T-cell (primary cell): ENCODE measurements around the gene TMEM14A. TPM values are rescaled to one million over a fixed set of nuclear protein-coding genes. Genes with fewer than 3 reads are reported as not detected.

ENCODE experiments used
- ATAC-seq, 4 experiments: fragments of 200-7000 bp in 3 of 4; fragments of 150-1000 bp in 1 of 4; cut with Tn5 transposase; replicated peaks in 1 of 4; 1 replicate in 3 of 4; 2 replicates in 1 of 4; pipeline ENCODE4 v1.10.0; 2021; ENCODE audit warnings: moderate library complexity in 3 of 4, mild to moderate bottlenecking in 2 of 4, moderate number of reproducible peaks in 1 of 4
- CTCF ChIA-PET, 2 donors: fragments of 300-600 bp; sonication (Branson Sonifier 250); formaldehyde crosslinking; loops; one replicate each; lab custom pipeline; 2022; ENCODE audit warnings: antibody characterized with exemption in 2 of 2; lab: Charles Lee
- POLR2A ChIA-PET, 2 donors: fragments of 300-600 bp; sonication (Branson Sonifier 250); formaldehyde crosslinking; loops; one replicate each; lab custom pipeline; 2022; ENCODE audit warnings: antibody characterized with exemption in 2 of 2; lab: Charles Lee
- DNase-seq, 35 experiments: peaks; one replicate each; pipeline versions ENCODE4 v3.0.0 to v3.0.0-alpha.2; 2013 to 2023
- H3K27ac ChIP-seq: one replicate; pipeline ENCODE4 v1.5.1; 2013; ENCODE audit warnings: low read length
- H3K27me3 ChIP-seq, 2 experiments: replicated peaks in 1 of 2; 1 replicate in 1 of 2; 2 replicates in 1 of 2; pipeline versions ENCODE4 v1.6.1 to v1.7.0; 2013; ENCODE audit warnings: low read length in 1 of 2, mixed read lengths in 1 of 2; ENCODE audit not compliant: control insufficient read depth in 2 of 2, insufficient read depth in 2 of 2; ENCODE audit errors: extremely low read depth in 1 of 2
- H3K36me3 ChIP-seq, 2 donors: 1 replicate in 1 of 2; 2 replicates in 1 of 2; pipeline versions ENCODE4 v1.6.1 to v1.7.0; 2013; ENCODE audit warnings: low read length in 1 of 2; ENCODE audit not compliant: control insufficient read depth in 2 of 2, insufficient read depth in 1 of 2; ENCODE audit errors: extremely low read depth in 1 of 2
- H3K4me1 ChIP-seq, 2 experiments: 1 replicate in 1 of 2; 2 replicates in 1 of 2; pipeline versions ENCODE4 v1.6.1 to v1.7.0; 2013; ENCODE audit warnings: low read length in 2 of 2, mixed read lengths in 1 of 2; ENCODE audit not compliant: insufficient read depth in 2 of 2, control insufficient read depth in 1 of 2; ENCODE audit errors: extremely low read depth in 1 of 2
- H3K4me3 ChIP-seq, 2 donors: 1 replicate in 1 of 2; 2 replicates in 1 of 2; pipeline versions ENCODE4 v1.5.1 to v1.7.0; 2013; ENCODE audit warnings: mild to moderate bottlenecking in 2 of 2, low read length in 1 of 2, moderate library complexity in 1 of 2; ENCODE audit not compliant: control insufficient read depth in 1 of 2; ENCODE audit errors: extremely low read depth in 1 of 2
- H3K9me3 ChIP-seq: 2 replicates; pipeline ENCODE4 v1.7.0; 2013
- H3K27ac Mint-ChIP-seq, 2 donors: one replicate each; pipeline ENCODE4 v1.8.0; 2020 to 2021; ENCODE audit warnings: mild to moderate bottlenecking in 2 of 2, mixed read lengths in 2 of 2
- H3K27me3 Mint-ChIP-seq, 2 donors: one replicate each; pipeline ENCODE4 v1.8.0; 2021 to 2022; ENCODE audit warnings: mixed read lengths in 2 of 2
- H3K36me3 Mint-ChIP-seq: one replicate; pipeline ENCODE4 v1.8.0; 2021; ENCODE audit warnings: mixed read lengths
- H3K4me1 Mint-ChIP-seq, 3 donors: one replicate each; pipeline ENCODE4 v1.8.0; 2020 to 2022; ENCODE audit warnings: mixed read lengths in 3 of 3, mild to moderate bottlenecking in 1 of 3
- H3K4me3 Mint-ChIP-seq, 3 donors: one replicate each; pipeline ENCODE4 v1.8.0; 2020 to 2022; ENCODE audit warnings: mild to moderate bottlenecking in 3 of 3, mixed read lengths in 3 of 3, moderate library complexity in 3 of 3
- H3K9me3 Mint-ChIP-seq, 3 donors: one replicate each; pipeline ENCODE4 v1.8.0; 2020 to 2022; ENCODE audit warnings: mixed read lengths in 3 of 3
- WGBS: methylation state at CpG from one replicate; pipeline ENCODE4 v1.1.5; 2013; ENCODE audit warnings: missing lambda C conversion rate; ENCODE audit not compliant: insufficient coverage; 5-methylcytosine and 5-hydroxymethylcytosine counted together
- total RNA-seq, 35 experiments: library from RNA in 6 of 35; stranded (reverse) in 6 of 35; fragments of 120-200 nt in 1 of 35; gene quantifications; one replicate each; pipeline versions ENCODE4 v1.2.1 to v1.2.4 and lab custom pipeline; 2013 to 2026

TMEM14A gene
- total RNA-seq, 5 donors from 2014 or later (not counting 1 experiment from before 2014, with no cell fraction given): 4.1 to 11.6 (median 9.2) TPM

- no peaks in the 10 kb centered on the region for H3K36me3 ChIP-seq
- H3K9me3 Mint-ChIP-seq: no peaks in the 10 kb centered on the region
- no peaks in the 10 kb centered on the region for H3K36me3 Mint-ChIP-seq
- POLR2A ChIA-PET: no interaction called here
- H3K4me1 ChIP-seq: peaks cover 3 to 18% of the 10 kb centered on the region in 2 experiments
- ATAC-seq (no peak), DNase-seq (no peak)
- CTCF ChIA-PET: interaction anchor here in 1 of 2 donors (0.6 to 1.4 kb wide), 3 partner anchors 13 to 265 kb away, joined by 3 to 5 read pairs (median 4); no protein-coding TSS in a partner anchor
- H3K27me3 Mint-ChIP-seq: no peaks in the 10 kb centered on the region
- no peak overlapping the region for H3K27ac Mint-ChIP-seq
- H3K4me3 ChIP-seq: peak overlapping the region in 1 of 2 donors; percentile 70
- peaks cover 0 to 7% (median 4%) of the 10 kb centered on the region in 3 donors for H3K4me1 Mint-ChIP-seq
- no peak overlapping the region for H3K27ac ChIP-seq
- no peaks in the 10 kb centered on the region for H3K9me3 ChIP-seq
- H3K4me3 Mint-ChIP-seq: no peak overlapping the region
- peaks cover 0 to 17% of the 10 kb centered on the region in 2 experiments for H3K27me3 ChIP-seq
- WGBS: 91% methylated on average over 8 of the region's 10 CpGs
Observed at GRCh38 chr6:52664991-52665686, 5.8 kb upstream of the TMEM14A start.

GRCh38 chr6:52666071-52666470, 4.8 kb upstream of the TMEM14A start:
- peaks cover 6 to 12% (median 11%) of the 10 kb centered on the region in 3 donors for H3K4me1 Mint-ChIP-seq
- no peaks in the 10 kb centered on the region for H3K36me3 Mint-ChIP-seq
- no peak overlapping the region for H3K4me3 Mint-ChIP-seq
- ChIA-PET CTCF (interaction anchor here (0.5 to 1.1 kb wide), 2 partner anchors 377 to 381 kb away, joined by 3 to 4 read pairs; partner anchors contain the start of gene MCM3 (in 1 of the 2)), POLR2A (no interaction called here)
- H3K4me1 ChIP-seq: peaks cover 7 to 24% of the 10 kb centered on the region in 2 experiments
- no peak overlapping the region for H3K27ac ChIP-seq
- H3K27ac Mint-ChIP-seq: no peak overlapping the region
- H3K9me3 ChIP-seq: no peaks in the 10 kb centered on the region
- H3K27me3 Mint-ChIP-seq: no peaks in the 10 kb centered on the region
- H3K4me3 ChIP-seq: no peak overlapping the region
- no peak for ATAC-seq
- H3K36me3 ChIP-seq: no peaks in the 10 kb centered on the region
- no peaks in the 10 kb centered on the region for H3K9me3 Mint-ChIP-seq
- 83% methylated on average over 2 of the region's 2 CpGs for WGBS
- H3K27me3 ChIP-seq: peaks cover 0 to 17% of the 10 kb centered on the region in 2 experiments
- no peak for DNase-seq

GRCh38 chr6:52666523-52666922, 4.4 kb upstream of the TMEM14A start:
- H3K9me3 Mint-ChIP-seq: no peaks in the 10 kb centered on the region
- peaks cover 11 to 17% (median 15%) of the 10 kb centered on the region in 3 donors for H3K4me1 Mint-ChIP-seq
- ATAC-seq: no peak
- H3K36me3 Mint-ChIP-seq: no peaks in the 10 kb centered on the region
- no peaks in the 10 kb centered on the region for H3K27me3 Mint-ChIP-seq
- no peaks in the 10 kb centered on the region for H3K9me3 ChIP-seq
- ChIA-PET CTCF (interaction anchor here in 1 of 2 donors (1.1 kb wide), 1 partner anchor 382 kb away, joined by 4 read pairs; the partner anchor contains the start of gene MCM3), POLR2A (no interaction called here)
- no peak overlapping the region for H3K4me3 Mint-ChIP-seq
- H3K27ac Mint-ChIP-seq: no peak overlapping the region
- WGBS: 83% methylated on average over 1 of the region's 2 CpGs
- peaks cover 7 to 29% of the 10 kb centered on the region in 2 experiments for H3K4me1 ChIP-seq
- H3K27me3 ChIP-seq: peaks cover 0 to 17% of the 10 kb centered on the region in 2 experiments
- no peak for DNase-seq
- no peaks in the 10 kb centered on the region for H3K36me3 ChIP-seq
- no peak overlapping the region for H3K27ac ChIP-seq
- no peak overlapping the region for H3K4me3 ChIP-seq

- H3K4me1 ChIP-seq: peaks cover 7 to 38% of the 10 kb centered on the region in 2 experiments
- no peak overlapping the region for H3K4me3 ChIP-seq
- Mint-ChIP-seq H3K4me1 (peaks cover 21 to 28% (median 26%) of the 10 kb centered on the region in 3 donors), H3K9me3 (no peaks in the 10 kb centered on the region), H3K36me3 (no peaks in the 10 kb centered on the region), H3K27me3 (no peaks in the 10 kb centered on the region), H3K4me3 (no peak overlapping the region), H3K27ac (no peak overlapping the region)
- no peak overlapping the region for H3K27ac ChIP-seq
- no peaks in the 10 kb centered on the region for H3K36me3 ChIP-seq
- ATAC-seq: no peak
- H3K9me3 ChIP-seq: no peaks in the 10 kb centered on the region
- WGBS: 40% methylated on average over 1 of the region's 1 CpG
- POLR2A ChIA-PET: no interaction called here
- DNase-seq: no peak
- CTCF ChIA-PET: no interaction called here
- peaks cover 0 to 17% of the 10 kb centered on the region in 2 experiments for H3K27me3 ChIP-seq
Observed at GRCh38 chr6:52667572-52667971, 3.3 kb upstream of the TMEM14A start.

- ATAC-seq (no peak), DNase-seq (no peak)
- Mint-ChIP-seq H3K4me1 (peaks cover 27 to 36% (median 30%) of the 10 kb centered on the region in 3 donors), H3K9me3 (no peaks in the 10 kb centered on the region), H3K36me3 (peaks cover 12% of the 10 kb centered on the region), H3K27me3 (no peaks in the 10 kb centered on the region), H3K27ac (peak overlapping the region in 1 of 2 donors; percentile 88), H3K4me3 (peak overlapping the region; percentile 87 to 91 (median 89))
- no peaks in the 10 kb centered on the region for H3K27me3 ChIP-seq
- WGBS: 64% methylated on average over 4 of the region's 9 CpGs
- CTCF ChIA-PET: interaction anchor here in 1 of 2 donors (1.7 kb wide), 1 partner anchor 8 kb away, joined by 5 read pairs; no protein-coding TSS in a partner anchor
- peaks cover under 1 to 4% of the 10 kb centered on the region in 2 donors for H3K36me3 ChIP-seq
- no peak overlapping the region for H3K27ac ChIP-seq
- H3K4me1 ChIP-seq: peaks cover 3 to 21% of the 10 kb centered on the region in 2 experiments
- H3K4me3 ChIP-seq: peak overlapping the region; percentile 66 to 87
- POLR2A ChIA-PET: interaction anchor here in 1 of 2 donors (0.7 kb wide), 1 partner anchor 302 kb away, joined by 3 read pairs; no protein-coding TSS in a partner anchor
- no peaks in the 10 kb centered on the region for H3K9me3 ChIP-seq
Observed at GRCh38 chr6:52671676-52672075, 763 bp downstream of the TMEM14A start.

GRCh38 chr6:52672412-52673025, 1.6 kb downstream of the TMEM14A start:
- WGBS: 90% methylated on average over 6 of the region's 9 CpGs
- ATAC-seq: no peak
- Histone ChIP-seq H3K36me3 (peaks cover 4 to 6% of the 10 kb centered on the region in 2 donors), H3K9me3 (no peaks in the 10 kb centered on the region), H3K27me3 (no peaks in the 10 kb centered on the region), H3K27ac (no peak overlapping the region), H3K4me3 (no peak overlapping the region), H3K4me1 (peaks cover 3 to 21% of the 10 kb centered on the region in 2 experiments)
- H3K27ac Mint-ChIP-seq: peak overlapping the region in 1 of 2 donors; percentile 7
- no peaks in the 10 kb centered on the region for H3K27me3 Mint-ChIP-seq
- peak overlapping the region in 2 of 3 donors; percentile 87 to 89 for H3K4me3 Mint-ChIP-seq
- ChIA-PET CTCF (interaction anchor here in 1 of 2 donors (1.7 kb wide), 1 partner anchor 9 kb away, joined by 5 read pairs; no protein-coding TSS in a partner anchor), POLR2A (interaction anchor here in 1 of 2 donors (0.7 kb wide), 1 partner anchor 303 kb away, joined by 3 read pairs; no protein-coding TSS in a partner anchor)
- DNase-seq: no peak
- no peaks in the 10 kb centered on the region for H3K9me3 Mint-ChIP-seq
- H3K36me3 Mint-ChIP-seq: peaks cover 19% of the 10 kb centered on the region
- H3K4me1 Mint-ChIP-seq: peaks cover 27 to 36% (median 30%) of the 10 kb centered on the region in 3 donors
